Fibroblast of lung (primary cell): Measurements from ENCODE around the gene FRG2. TPM values are rescaled to one million over a fixed set of nuclear protein-coding genes. Genes with fewer than 3 reads are reported as not detected.
"Not testable (repeated sequence)": the region's sequence is repeated elsewhere in the genome, so short reads cannot be mapped to it uniquely, and the experiment has no call there.

Experiments used
- DNase-seq, 2 donors: peaks; one replicate each; pipeline versions ENCODE4 v3.0.0 to v3.0.0-alpha.2; 2010; ENCODE audit warnings: low read depth in 2 of 2
- H2AFZ ChIP-seq: 2 replicates; pipeline ENCODE4 v1.5.1; 2012; ENCODE audit warnings: low read length, control low read depth, inconsistent platforms
- H3K27ac ChIP-seq: 2 replicates; pipeline ENCODE4 v1.5.1; 2011; ENCODE audit warnings: low read length, control low read depth; ENCODE audit not compliant: insufficient read depth
- H3K27me3 ChIP-seq: 2 replicates; pipeline ENCODE4 v1.5.1; 2011; ENCODE audit warnings: mild to moderate bottlenecking, low read length; ENCODE audit not compliant: control insufficient read depth, insufficient read depth
- H3K36me3 ChIP-seq: 2 replicates; pipeline ENCODE4 v1.5.1; 2011; ENCODE audit warnings: low read length; ENCODE audit not compliant: control insufficient read depth, insufficient read depth
- H3K4me1 ChIP-seq: 2 replicates; pipeline ENCODE4 v1.5.1; 2011; ENCODE audit warnings: low read length; ENCODE audit not compliant: control insufficient read depth, insufficient read depth; ENCODE audit errors: extremely low read depth
- H3K4me2 ChIP-seq: 2 replicates; pipeline ENCODE4 v1.5.1; 2011; ENCODE audit warnings: low read length, control low read depth; ENCODE audit not compliant: insufficient read depth; ENCODE audit errors: extremely low read depth
- H3K4me3 ChIP-seq, 4 experiments: fragments of 200-600 bp in 1 of 4; sonication (generic) in 1 of 4; replicated peaks in 1 of 4; 2 replicates each; pipeline ENCODE4 v1.5.1; 2011 to 2016; ENCODE audit warnings: low read length in 4 of 4, low read depth in 3 of 4, mild to moderate bottlenecking in 3 of 4, control low read depth in 2 of 4, inconsistent platforms in 1 of 4, mixed read lengths in 1 of 4; ENCODE audit not compliant: insufficient read depth in 1 of 4; ENCODE audit errors: control extremely low read depth in 1 of 4
- H3K79me2 ChIP-seq: 2 replicates; pipeline ENCODE4 v1.5.1; 2012; ENCODE audit warnings: mild to moderate bottlenecking, low read length, inconsistent platforms; ENCODE audit not compliant: control insufficient read depth, insufficient read depth
- H3K9ac ChIP-seq: 2 replicates; pipeline ENCODE4 v1.5.1; 2011; ENCODE audit warnings: mild to moderate bottlenecking, low read length, control low read depth; ENCODE audit not compliant: insufficient read depth
- H3K9me3 ChIP-seq: 2 replicates; pipeline ENCODE4 v1.5.1; 2012; ENCODE audit warnings: low read depth, low read length; ENCODE audit not compliant: control insufficient read depth, insufficient read depth
- H4K20me1 ChIP-seq: 2 replicates; pipeline ENCODE4 v1.5.1; 2011; ENCODE audit warnings: low read length; ENCODE audit not compliant: control insufficient read depth, insufficient read depth; ENCODE audit errors: extremely low read depth
- CTCF ChIP-seq, 2 donors: IDR thresholded peaks in 1 of 2; conservative IDR thresholded peaks in 1 of 2; 1 replicate in 1 of 2; 2 replicates in 1 of 2; pipeline ENCODE4 v1.5.1; 2011 to 2012; ENCODE audit warnings: low read length in 2 of 2, control low read depth in 1 of 2, inconsistent platforms in 1 of 2, low read depth in 1 of 2, mild to moderate bottlenecking in 1 of 2
- EZH2 ChIP-seq: IDR thresholded peaks from 2 replicates; pipeline ENCODE4 v1.5.1; 2012; ENCODE audit warnings: low read length, control low read depth, mild to moderate bottlenecking; ENCODE audit errors: missing control alignments
- polyA plus RNA-seq, 2 donors: library from polyadenylated mRNA; depleted of rRNA in 1 of 2; stranded (reverse) in 1 of 2; unstranded in 1 of 2; fragments of >200 nt; gene quantifications; 2 replicates each; pipeline ENCODE4 v1.2.1, GENCODE V29; 2011 to 2012; ENCODE audit warnings: missing spikeins in 1 of 2
- total RNA-seq: library from RNA; depleted of rRNA; stranded (reverse); fragments of >200 nt; gene quantifications from 2 replicates; pipeline ENCODE4 v1.2.1, GENCODE V29; 2014

FRG2 gene
- total and polyA plus RNA-seq, 2 donors (not counting 1 experiment from before 2014, with no cell fraction given), result not detected

GRCh38 chr4:190014771-190015537, 12.1 kb downstream of the FRG2 start:
- Histone ChIP-seq H3K4me1 (no peaks in the 10 kb centered on the region), H2AFZ (no peak overlapping the region), H3K36me3 (no peaks in the 10 kb centered on the region), H3K4me3 (peak overlapping the region in 2 of 4 experiments; percentile 12 to 40), H3K9me3 (no peaks in the 10 kb centered on the region), H3K27me3 (peaks cover 34% of the 10 kb centered on the region), H3K79me2 (no peaks in the 10 kb centered on the region), H3K9ac (no peak overlapping the region), H3K4me2 (peak overlapping the region; percentile 25), H4K20me1 (no peaks in the 10 kb centered on the region), H3K27ac (no peak overlapping the region)
- DNase-seq, result no peak
- TF ChIP-seq EZH2 (no peak), CTCF (conservative IDR thresholded peaks at IDR 0.05 in 1 of 2, IDR thresholded peaks at IDR 0.05 in 1 of 2; ENCODE audit: low read depth in 1 of 2, low read length in 2 of 2) (no peak)

GRCh38 chr4:189989941-189990340, 37.1 kb downstream of the FRG2 start:
- not testable (repeated sequence) for H3K4me2 ChIP-seq, H3K9ac ChIP-seq, H3K79me2 ChIP-seq, H2AFZ ChIP-seq, H3K36me3 ChIP-seq, H3K4me1 ChIP-seq, H4K20me1 ChIP-seq, DNase-seq, H3K4me3 ChIP-seq, H3K27ac ChIP-seq, H3K27me3 ChIP-seq, H3K9me3 ChIP-seq

- Histone ChIP-seq H3K9ac (no peak overlapping the region), H3K9me3 (no peaks in the 10 kb centered on the region), H3K4me1 (no peaks in the 10 kb centered on the region), H3K4me3 (no peak overlapping the region), H4K20me1 (no peaks in the 10 kb centered on the region), H3K27me3 (no peaks in the 10 kb centered on the region), H3K79me2 (no peaks in the 10 kb centered on the region), H2AFZ (no peak overlapping the region), H3K27ac (no peak overlapping the region), H3K4me2 (no peak overlapping the region), H3K36me3 (no peaks in the 10 kb centered on the region)
- no peak for TF ChIP-seq CTCF (conservative IDR thresholded peaks at IDR 0.05 in 1 of 2, IDR thresholded peaks at IDR 0.05 in 1 of 2; ENCODE audit: low read depth in 1 of 2, low read length in 2 of 2)
- TF ChIP-seq EZH2, result no peak
- no peak for DNase-seq
Observed at GRCh38 chr4:189988877-189989431, 38.1 kb downstream of the FRG2 start.

GRCh38 chr4:189985651-189986243, 41.3 kb downstream of the FRG2 start:
- not testable (repeated sequence) for H3K36me3 ChIP-seq, H3K4me3 ChIP-seq, H3K27me3 ChIP-seq, H4K20me1 ChIP-seq, DNase-seq, H3K27ac ChIP-seq, H3K79me2 ChIP-seq, H2AFZ ChIP-seq, H3K9me3 ChIP-seq, H3K4me2 ChIP-seq, H3K4me1 ChIP-seq, H3K9ac ChIP-seq

GRCh38 chr4:189984661-189985060, 42.4 kb downstream of the FRG2 start:
- not testable (repeated sequence) for H3K9ac ChIP-seq, H3K9me3 ChIP-seq, H3K27me3 ChIP-seq, DNase-seq, H3K4me2 ChIP-seq, H4K20me1 ChIP-seq, H3K4me1 ChIP-seq, H3K79me2 ChIP-seq, H3K36me3 ChIP-seq, H3K27ac ChIP-seq, H2AFZ ChIP-seq, H3K4me3 ChIP-seq
